K562 (cell line): Measurements from ENCODE around the gene VEGFB. TPM values are rescaled to one million over a fixed set of nuclear protein-coding genes. Genes with fewer than 3 reads are reported as not detected.

Source experiments
- BCLAF1 ChIP-seq, 2 experiments: fragments of 450-650 bp in 1 of 2; IDR thresholded peaks; 2 replicates each; pipeline ENCODE4 v1.6.1; 2011 to 2017; ENCODE audit warnings: low read depth in 2 of 2, antibody characterized with exemption in 1 of 2, borderline replicate concordance in 1 of 2, low read length in 1 of 2, mild to moderate bottlenecking in 1 of 2, mixed read lengths in 1 of 2; ENCODE audit not compliant: control insufficient read depth in 1 of 2
- BHLHE40 ChIP-seq: IDR thresholded peaks from 2 replicates; pipeline ENCODE4 v1.6.1; 2011; ENCODE audit warnings: low read length, improper control_type of control experiment
- CREBBP ChIP-seq: IDR thresholded peaks from one replicate; pipeline ENCODE4 v1.6.1; 2012; ENCODE audit warnings: low read depth, mild to moderate bottlenecking, control low read depth, inconsistent platforms, low read length
- CXXC5 ChIP-seq: fragments of 250-450 bp; sonication (Bioruptor Pico); IDR thresholded peaks from 2 replicates; pipeline ENCODE4 v1.8.0; 2022; ENCODE audit warnings: inconsistent platforms, mild to moderate bottlenecking, moderate library complexity
- ELF1 ChIP-seq: fragments of 200-800 bp; sonication (Bioruptor generic); IDR thresholded peaks from 2 replicates; pipeline ENCODE4 v1.6.1; 2016; ENCODE audit warnings: missing genetic modification characterization, missing compliant biosample characterization
- POLR3A ChIP-seq: IDR thresholded peaks from 2 replicates; pipeline ENCODE4 v1.6.1; 2011; ENCODE audit warnings: borderline replicate concordance, mild to moderate bottlenecking, moderate library complexity; ENCODE audit not compliant: insufficient read length, insufficient read depth; ENCODE audit errors: extremely low read depth
- SAP30 ChIP-seq: fragments of 200-600 bp; sonication (generic); IDR thresholded peaks from 2 replicates; pipeline ENCODE4 v1.6.1; 2012; ENCODE audit warnings: borderline replicate concordance, low read depth, mild to moderate bottlenecking, moderate library complexity, low read length, control low read depth, inconsistent platforms; ENCODE audit not compliant: insufficient read depth, poor library complexity, severe bottlenecking
- polyA plus RNA-seq, 8 experiments: library from polyadenylated mRNA; depleted of rRNA in 4 of 8; stranded (reverse) in 5 of 8; unstranded in 3 of 8; fragments of >200 nt; fragmentation: Nextera tagmentation in 2 of 8; fragmentation: Illumina TruSeq in 1 of 8; extraction: Ambion mirVana in 2 of 8; extraction: Trizol in 1 of 8; gene quantifications; 2 replicates each; pipeline versions ENCODE4 v1.2.1 to v1.2.3, GENCODE V29; 2011 to 2014; ENCODE audit warnings: inconsistent platforms in 1 of 8, missing spikeins in 1 of 8
- total RNA-seq, 7 experiments: library from RNA; depleted of rRNA in 6 of 7; stranded (reverse); fragments of >200 nt in 6 of 7; fragmentation: Illumina TruSeq in 2 of 7; extraction: Trizol in 2 of 7; gene quantifications; 2 replicates each; pipeline versions ENCODE4 v1.2.1 to v1.2.3, GENCODE V29; 2011 to 2021; ENCODE audit warnings: low replicate concordance in 1 of 7

Gene VEGFB
- total and polyA plus RNA-seq, 9 of the 15 experiments (the other 6 are each of a cell fraction or from before 2014, with no cell fraction given), result 11.0 to 83.4 (median 25.7) TPM

- TF ChIP-seq BCLAF1 (IDR thresholded peaks at IDR 0.05; ENCODE audit: borderline replicate concordance in 1 of 2, control insufficient read depth in 1 of 2, low read depth in 2 of 2, low read length in 1 of 2), result no peak
- no peak for TF ChIP-seq CREBBP
- TF ChIP-seq POLR3A, result no peak
- no peak for TF ChIP-seq ELF1 (tag)
- TF ChIP-seq BHLHE40, result no peak
- TF ChIP-seq SAP30, result peak; percentile 67
- peak; percentile 72 for TF ChIP-seq CXXC5 (CRISPR knock-in tag)
- TF ChIP-seq, all 486 proteins: peak for 99
These were observed 4.0 kb upstream of the VEGFB start, which contains the start of gene DNAJC4 (continued) for GRCh38 chr11:64230171-64230984.
